Gastrocnemius medialis (tissue), 4 donors: ENCODE measurements around the gene NAPB. TPM values are rescaled to one million over a fixed set of nuclear protein-coding genes. Genes with fewer than 3 reads are reported as not detected.
A peak's percentile ranks its signal among the peaks of the same experiment; 100 is the strongest.
"Not testable (repeated sequence)": the region's sequence is repeated elsewhere in the genome, so short reads cannot be mapped to it uniquely, and the experiment has no call there.

Source experiments
- ATAC-seq, 2 donors: fragments of 150-250 bp; one replicate each; pipeline ENCODE4 v1.9.1; 2016
- DNase-seq, 2 donors: peaks; one replicate each; pipeline ENCODE4 v3.0.0-alpha.2; 2019
- H3K27ac ChIP-seq, 4 donors: fragments of 200-600 bp; sonication (generic); 1 replicate in 1 of 4; 2 replicates in 3 of 4; pipeline ENCODE4 v1.5.1; 2016 to 2018; ENCODE audit warnings: mild to moderate bottlenecking in 2 of 4, moderate library complexity in 1 of 4
- H3K27me3 ChIP-seq, 3 donors: fragments of 200-600 bp; sonication (generic) in 2 of 3; 1 replicate in 1 of 3; 2 replicates in 2 of 3; pipeline versions ENCODE4 v1.5.1 to v1.6.0; 2016 to 2019; ENCODE audit warnings: mild to moderate bottlenecking in 1 of 3, moderate library complexity in 1 of 3
- H3K36me3 ChIP-seq, 2 donors: fragments of 200-600 bp; sonication (generic) in 1 of 2; one replicate each; pipeline ENCODE4 v1.5.1; 2017 to 2018
- H3K4me1 ChIP-seq, 2 donors: fragments of 200-600 bp; sonication (generic) in 1 of 2; one replicate each; pipeline ENCODE4 v1.5.1; 2016 to 2017; ENCODE audit warnings: mild to moderate bottlenecking in 2 of 2
- H3K4me3 ChIP-seq, 4 donors: fragments of 200-600 bp; sonication (generic) in 3 of 4; 1 replicate in 1 of 4; 2 replicates in 3 of 4; pipeline ENCODE4 v1.5.1; 2016 to 2019; ENCODE audit warnings: mild to moderate bottlenecking in 2 of 4
- H3K9me3 ChIP-seq, 3 donors: fragments of 200-600 bp; sonication (generic) in 2 of 3; 1 replicate in 1 of 3; 2 replicates in 2 of 3; pipeline ENCODE4 v1.5.1; 2016 to 2019
- CTCF ChIP-seq, 5 experiments: fragments of 450-650 bp in 3 of 5; fragments of 200-600 bp in 2 of 5; sonication (generic) in 2 of 5; IDR thresholded peaks in 4 of 5; conservative IDR thresholded peaks in 1 of 5; 1 replicate in 4 of 5; 2 replicates in 1 of 5; pipeline ENCODE4 v1.5.1; 2016 to 2019; ENCODE audit warnings: antibody characterized with exemption in 5 of 5, mild to moderate bottlenecking in 3 of 5, moderate library complexity in 3 of 5
- POLR2A ChIP-seq, 2 donors: fragments of 450-650 bp; IDR thresholded peaks; one replicate each; pipeline ENCODE4 v1.6.1; 2017; ENCODE audit warnings: antibody characterized with exemption in 2 of 2, mild to moderate bottlenecking in 2 of 2, moderate library complexity in 2 of 2
- in situ Hi-C, 4 donors: fragments of 200-750 bp; cut with MboI; loops; one replicate each; pipeline versions ENCODE4 v1.15.0 to v1.8.0; 2017; ENCODE audit warnings: low sequenced_read_pairs in 4 of 4
- intact Hi-C: fragments of 100-400 bp; cut with DNase I; formaldehyde crosslinking; loops from one replicate; pipeline ENCODE4 v1.15.1; 2023; ENCODE audit warnings: low total_unique reads
- total RNA-seq, 4 donors: library from RNA; depleted of rRNA; stranded (reverse); fragments of >200 nt; gene quantifications; one replicate each; pipeline versions ENCODE4 v1.1.0 to v1.2.3, GENCODE V29; 2016

Gene NAPB
- 1 to 10 TPM; 3.2 to 8.3 (median 3.8) TPM for total RNA-seq

- DNase-seq (peak; percentile 92), ATAC-seq (peak; percentile 89 to 91)
- Histone ChIP-seq H3K4me3 (peak within 1 kb of the TSS; percentile 83 to 100 (median 96)), H3K27me3 (no peaks in the 10 kb centered on the region), H3K27ac (peak within 1 kb of the TSS; percentile 97 to 99 (median 98)), H3K36me3 (no peaks in the 10 kb centered on the region), H3K9me3 (no peaks in the 10 kb centered on the region), H3K4me1 (peaks cover 19 to 30% of the 10 kb centered on the region in 2 donors)
- in situ Hi-C loops (loop anchor here in 1 of 4 donors (25.0 kb wide), 1 partner anchor 191 kb away; the partner anchor contains the start of gene CST9), intact Hi-C loops (loop anchor here (1.0 to 10.0 kb wide), 3 partner anchors 71 to 366 kb away; partner anchors contain the start of genes CST3 and NXT1)
- peak; percentile 97 for TF ChIP-seq POLR2A (IDR thresholded peaks at IDR 0.05)
- TF ChIP-seq CTCF (IDR thresholded peaks at IDR 0.05 in 4 of 5, conservative IDR thresholded peaks at IDR 0.05 in 1 of 5) = peak; percentile 62 to 92 (median 84)
Observed at GRCh38 chr20:23420943-23421931, at the start of gene NAPB. Gene NAPB (minus strand): TSS chr20:23421488. CDS start chr20:23421402, 86 bp downstream.

- intact Hi-C loops, H3K9me3 ChIP-seq, in situ Hi-C loops, H3K4me3 ChIP-seq, DNase-seq, H3K36me3 ChIP-seq, H3K4me1 ChIP-seq, H3K27ac ChIP-seq, H3K27me3 ChIP-seq, ATAC-seq: not testable (repeated sequence)
Observed at GRCh38 chr20:23466961-23467360, 45.7 kb upstream of the NAPB start.

- in situ Hi-C loops = no loop called here
- Histone ChIP-seq H3K4me1 (no peaks in the 10 kb centered on the region), H3K4me3 (no peak overlapping the region), H3K9me3 (no peaks in the 10 kb centered on the region), H3K27me3 (no peaks in the 10 kb centered on the region), H3K36me3 (no peaks in the 10 kb centered on the region), H3K27ac (no peak overlapping the region)
- DNase-seq (no peak), ATAC-seq (no peak)
- intact Hi-C loops = no loop called here
- TF ChIP-seq CTCF (IDR thresholded peaks at IDR 0.05 in 4 of 5, conservative IDR thresholded peaks at IDR 0.05 in 1 of 5) (no peak), POLR2A (IDR thresholded peaks at IDR 0.05) (no peak)
Observed at GRCh38 chr20:23461180-23461579, 39.9 kb upstream of the NAPB start.

- H3K36me3 ChIP-seq = no peaks in the 10 kb centered on the region
- H3K27ac ChIP-seq = no peak overlapping the region
- in situ Hi-C loops = no loop called here
- intact Hi-C loops = no loop called here
- no peak for TF ChIP-seq POLR2A (IDR thresholded peaks at IDR 0.05)
- no peak for TF ChIP-seq CTCF (IDR thresholded peaks at IDR 0.05 in 4 of 5, conservative IDR thresholded peaks at IDR 0.05 in 1 of 5)
- H3K4me1 ChIP-seq = no peaks in the 10 kb centered on the region
- DNase-seq (no peak), ATAC-seq (no peak)
- peaks cover 0 to 2% (median 0%) of the 10 kb centered on the region in 3 donors for H3K27me3 ChIP-seq
- no peak overlapping the region for H3K4me3 ChIP-seq
- no peaks in the 10 kb centered on the region for H3K9me3 ChIP-seq
Observed at GRCh38 chr20:23459461-23460150, 38.3 kb upstream of the NAPB start.

- ATAC-seq (no peak), DNase-seq (no peak)
- Histone ChIP-seq H3K4me1 (no peaks in the 10 kb centered on the region), H3K27me3 (peaks cover 0 to 6% (median 0%) of the 10 kb centered on the region in 3 donors), H3K9me3 (no peaks in the 10 kb centered on the region), H3K27ac (no peak overlapping the region), H3K4me3 (no peak overlapping the region), H3K36me3 (no peaks in the 10 kb centered on the region)
- in situ Hi-C loops = no loop called here
- intact Hi-C loops = no loop called here
- TF ChIP-seq POLR2A (IDR thresholded peaks at IDR 0.05) = no peak
- no peak for TF ChIP-seq CTCF (IDR thresholded peaks at IDR 0.05 in 4 of 5, conservative IDR thresholded peaks at IDR 0.05 in 1 of 5)
Observed at GRCh38 chr20:23456873-23457272, 35.6 kb upstream of the NAPB start.
